ENCODE data around the gene OSBPL9. TPM values are rescaled to one million over a fixed set of nuclear protein-coding genes. Genes with fewer than 3 reads are reported as not detected.
"Not testable (repeated sequence)": the region's sequence is repeated elsewhere in the genome, so short reads cannot be mapped to it uniquely, and the experiment has no call there.

The OSBPL9 gene
- total RNA-seq, 2 experiments from 2014 or later = 35.6 to 36.5 TPM

DNA sequence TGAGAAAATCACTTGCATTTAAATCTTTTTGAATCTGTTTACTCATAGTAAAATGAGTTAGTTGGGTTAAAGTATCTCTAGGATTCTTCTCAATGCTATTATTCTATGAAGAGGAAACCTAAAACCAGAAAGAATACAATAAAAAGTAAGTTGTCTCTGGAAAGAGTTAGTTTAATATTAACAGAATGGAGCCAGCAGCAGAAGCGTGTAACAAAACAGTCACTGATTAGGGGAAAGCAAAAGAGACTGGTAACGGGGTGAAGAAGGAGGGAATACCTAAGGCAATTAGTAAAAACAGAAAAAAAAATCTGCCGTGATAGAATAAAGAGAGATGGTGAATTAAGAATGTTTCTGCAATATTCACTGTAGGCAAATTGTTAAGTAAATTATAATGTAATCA is 201.6 kb downstream of the OSBPL9 start:
- Mint-ChIP-seq H3K27ac (no peak overlapping the region), H3K4me3 (no peak overlapping the region), H3K9me3 (no peaks in the 10 kb centered on the region), H3K4me1 (ENCODE audit: low read depth) (no peaks in the 10 kb centered on the region), H3K27me3 (no peaks in the 10 kb centered on the region), H3K36me3 (ENCODE audit: low read depth) (peaks cover 86% of the 10 kb centered on the region)
- CTCF ChIA-PET = no interaction called here
- H3K9me3 ChIP-seq (ENCODE audit: control insufficient read depth in 1 of 2, insufficient read depth in 1 of 2, low read length in 2 of 2) = no peaks in the 10 kb centered on the region
- no peak for TF ChIP-seq CTCF (IDR thresholded peaks at IDR 0.05)
- ATAC-seq (ENCODE audit: poor library complexity) (no peak), DNase-seq (no peak)
- H3K4me3 ChIP-seq (ENCODE audit: low read length) = no peak overlapping the region
- H3K36me3 ChIP-seq (ENCODE audit: insufficient read depth, low read length) = peaks cover 48% of the 10 kb centered on the region
- POLR2A ChIA-PET = no interaction called here
- intact Hi-C loops (cut with DNase I, micrococcal nuclease) = no loop called here
- no peaks in the 10 kb centered on the region for H3K27me3 ChIP-seq (ENCODE audit: control insufficient read depth in 1 of 2, insufficient read depth in 2 of 2, low read length in 2 of 2)
- no peak overlapping the region for H3K27ac ChIP-seq (ENCODE audit: low read depth in 1 of 2, low read length in 2 of 2)
- H3K4me1 ChIP-seq (ENCODE audit: insufficient read depth, low read length) = no peaks in the 10 kb centered on the region

GRCh38 chr1:51819021-51819420 is 202.1 kb downstream of the OSBPL9 start:
- intact Hi-C loops (cut with DNase I, micrococcal nuclease) = not testable (repeated sequence)

GRCh38 chr1:51819810-51820209 is 202.9 kb downstream of the OSBPL9 start:
- Histone ChIP-seq H3K4me3 (ENCODE audit: low read length) (no peak overlapping the region), H3K36me3 (ENCODE audit: insufficient read depth, low read length) (peaks cover 39% of the 10 kb centered on the region), H3K9me3 (ENCODE audit: control insufficient read depth in 1 of 2, insufficient read depth in 1 of 2, low read length in 2 of 2) (no peaks in the 10 kb centered on the region), H3K27ac (ENCODE audit: low read depth in 1 of 2, low read length in 2 of 2) (no peak overlapping the region), H3K4me1 (ENCODE audit: insufficient read depth, low read length) (no peaks in the 10 kb centered on the region), H3K27me3 (ENCODE audit: control insufficient read depth in 1 of 2, insufficient read depth in 2 of 2, low read length in 2 of 2) (no peaks in the 10 kb centered on the region)
- Mint-ChIP-seq H3K9me3 (no peaks in the 10 kb centered on the region), H3K4me3 (no peak overlapping the region), H3K4me1 (ENCODE audit: low read depth) (no peaks in the 10 kb centered on the region), H3K27ac (no peak overlapping the region), H3K27me3 (no peaks in the 10 kb centered on the region), H3K36me3 (ENCODE audit: low read depth) (peaks cover 82% of the 10 kb centered on the region)
- no peak for TF ChIP-seq CTCF (IDR thresholded peaks at IDR 0.05)
- ATAC-seq (ENCODE audit: poor library complexity) = no peak
- ChIA-PET CTCF (no interaction called here), POLR2A (no interaction called here)
- intact Hi-C loops (cut with DNase I, micrococcal nuclease) = loop anchor here in 1 of 2 experiments (2.0 kb wide), 1 partner anchor 55 kb away; no protein-coding TSS in a partner anchor
- DNase-seq = no peak

More at GRCh38 chr1:51819021-51819420, 202.1 kb downstream of the OSBPL9 start:
- H3K4me3 Mint-ChIP-seq; H3K4me1 ChIP-seq (ENCODE audit: insufficient read depth, low read length); H3K27me3 ChIP-seq (ENCODE audit: control insufficient read depth in 1 of 2, insufficient read depth in 2 of 2, low read length in 2 of 2); ATAC-seq (ENCODE audit: poor library complexity); H3K27ac ChIP-seq (ENCODE audit: low read depth in 1 of 2, low read length in 2 of 2); H3K27ac Mint-ChIP-seq; H3K27me3 Mint-ChIP-seq; H3K9me3 Mint-ChIP-seq; POLR2A ChIA-PET; H3K4me1 Mint-ChIP-seq (ENCODE audit: low read depth); H3K4me3 ChIP-seq (ENCODE audit: low read length); DNase-seq; H3K9me3 ChIP-seq (ENCODE audit: control insufficient read depth in 1 of 2, insufficient read depth in 1 of 2, low read length in 2 of 2); CTCF ChIA-PET: not testable (repeated sequence)
- H3K36me3 Mint-ChIP-seq (ENCODE audit: low read depth) = peaks cover 83% of the 10 kb centered on the region
- peaks cover 46% of the 10 kb centered on the region for H3K36me3 ChIP-seq (ENCODE audit: insufficient read depth, low read length)

- no peaks in the 10 kb centered on the region for H3K9me3 Mint-ChIP-seq
- no peak for DNase-seq
- no peak overlapping the region for H3K27ac ChIP-seq (ENCODE audit: low read depth in 1 of 2, low read length in 2 of 2)
- intact Hi-C loops (cut with DNase I, micrococcal nuclease) = no loop called here
- H3K27me3 ChIP-seq (ENCODE audit: control insufficient read depth in 1 of 2, insufficient read depth in 2 of 2, low read length in 2 of 2) = no peaks in the 10 kb centered on the region
- ATAC-seq (ENCODE audit: poor library complexity) = no peak
- peaks cover 63% of the 10 kb centered on the region for H3K36me3 Mint-ChIP-seq (ENCODE audit: low read depth)
- ChIA-PET CTCF (no interaction called here), POLR2A (no interaction called here)
- H3K4me1 ChIP-seq (ENCODE audit: insufficient read depth, low read length) = no peaks in the 10 kb centered on the region
- no peaks in the 10 kb centered on the region for H3K4me1 Mint-ChIP-seq (ENCODE audit: low read depth)
- no peak overlapping the region for H3K4me3 Mint-ChIP-seq
- peaks cover 55% of the 10 kb centered on the region for H3K36me3 ChIP-seq (ENCODE audit: insufficient read depth, low read length)
- H3K4me3 ChIP-seq (ENCODE audit: low read length) = no peak overlapping the region
- no peaks in the 10 kb centered on the region for H3K9me3 ChIP-seq (ENCODE audit: control insufficient read depth in 1 of 2, insufficient read depth in 1 of 2, low read length in 2 of 2)
- no peak overlapping the region for H3K27ac Mint-ChIP-seq
- no peak for TF ChIP-seq CTCF (IDR thresholded peaks at IDR 0.05)
- no peaks in the 10 kb centered on the region for H3K27me3 Mint-ChIP-seq
Measured at GRCh38 chr1:51829058-51829457, 212.2 kb downstream of the OSBPL9 start.

Measured in CD4-positive, alpha-beta T cell (primary cell).